Fibroblast of lung (primary cell): Measurements from ENCODE around the gene RPS21.

Experiments used
- EZH2 ChIP-seq: IDR thresholded peaks from 2 replicates; pipeline ENCODE4 v1.5.1; 2012; ENCODE audit warnings: low read length, control low read depth, mild to moderate bottlenecking; ENCODE audit errors: missing control alignments
- TF ChIP-seq, protein P1 (sequence below), 2 donors: IDR thresholded peaks in 1 of 2; conservative IDR thresholded peaks in 1 of 2; 1 replicate in 1 of 2; 2 replicates in 1 of 2; pipeline ENCODE4 v1.5.1; 2011 to 2012; ENCODE audit warnings: low read length in 2 of 2, control low read depth in 1 of 2, inconsistent platforms in 1 of 2, low read depth in 1 of 2, mild to moderate bottlenecking in 1 of 2

DNA sequence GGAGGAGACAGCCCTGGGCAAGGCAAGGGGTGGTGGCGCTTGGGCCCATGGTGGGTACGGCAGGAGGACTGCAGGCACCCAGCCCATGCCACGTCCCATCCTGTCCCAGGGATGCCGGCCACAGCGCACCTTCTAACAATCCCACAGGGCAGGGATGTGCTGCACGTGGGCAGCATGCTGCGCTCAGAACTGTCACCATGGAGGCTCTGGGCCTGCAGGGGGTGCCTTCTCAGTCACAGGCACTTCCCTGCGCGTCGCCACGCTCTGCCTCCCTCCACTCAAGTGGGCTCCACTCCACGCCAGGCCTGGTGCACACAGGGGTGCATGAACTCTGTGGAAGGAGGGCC lies 17.8 kb downstream of the RPS21 start:
- TF ChIP-seq EZH2, result no peak
- TF ChIP-seq, protein P1, sequence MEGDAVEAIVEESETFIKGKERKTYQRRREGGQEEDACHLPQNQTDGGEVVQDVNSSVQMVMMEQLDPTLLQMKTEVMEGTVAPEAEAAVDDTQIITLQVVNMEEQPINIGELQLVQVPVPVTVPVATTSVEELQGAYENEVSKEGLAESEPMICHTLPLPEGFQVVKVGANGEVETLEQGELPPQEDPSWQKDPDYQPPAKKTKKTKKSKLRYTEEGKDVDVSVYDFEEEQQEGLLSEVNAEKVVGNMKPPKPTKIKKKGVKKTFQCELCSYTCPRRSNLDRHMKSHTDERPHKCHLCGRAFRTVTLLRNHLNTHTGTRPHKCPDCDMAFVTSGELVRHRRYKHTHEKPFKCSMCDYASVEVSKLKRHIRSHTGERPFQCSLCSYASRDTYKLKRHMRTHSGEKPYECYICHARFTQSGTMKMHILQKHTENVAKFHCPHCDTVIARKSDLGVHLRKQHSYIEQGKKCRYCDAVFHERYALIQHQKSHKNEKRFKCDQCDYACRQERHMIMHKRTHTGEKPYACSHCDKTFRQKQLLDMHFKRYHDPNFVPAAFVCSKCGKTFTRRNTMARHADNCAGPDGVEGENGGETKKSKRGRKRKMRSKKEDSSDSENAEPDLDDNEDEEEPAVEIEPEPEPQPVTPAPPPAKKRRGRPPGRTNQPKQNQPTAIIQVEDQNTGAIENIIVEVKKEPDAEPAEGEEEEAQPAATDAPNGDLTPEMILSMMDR (conservative IDR thresholded peaks at IDR 0.05 in 1 of 2, IDR thresholded peaks at IDR 0.05 in 1 of 2; ENCODE audit: low read depth in 1 of 2, low read length in 2 of 2), result no peak
